Vagina (tissue), 2 donors: ENCODE data around the gene MMP26. TPM values are rescaled to one million over a fixed set of nuclear protein-coding genes. Genes with fewer than 3 reads are reported as not detected.

ENCODE experiments used
- DNase-seq, 2 donors: peaks; one replicate each; pipeline ENCODE4 v3.0.0-alpha.2; 2017; ENCODE audit errors: extremely low spot score in 2 of 2
- H3K27ac ChIP-seq: fragments of 200-600 bp; sonication (generic); one replicate; pipeline ENCODE4 v1.5.1; 2019
- H3K27me3 ChIP-seq: fragments of 200-600 bp; sonication (generic); one replicate; pipeline ENCODE4 v1.5.1; 2019
- H3K36me3 ChIP-seq, 2 donors: fragments of 200-600 bp; sonication (generic); one replicate each; pipeline ENCODE4 v1.5.1; 2017 to 2019
- H3K4me1 ChIP-seq: fragments of 200-600 bp; sonication (generic); one replicate; pipeline ENCODE4 v1.5.1; 2019
- H3K4me3 ChIP-seq, 2 donors: fragments of 200-600 bp; sonication (generic); 1 replicate in 1 of 2; 2 replicates in 1 of 2; pipeline ENCODE4 v1.5.1; 2016 to 2019
- H3K9me3 ChIP-seq: fragments of 200-600 bp; sonication (generic); one replicate; pipeline ENCODE4 v1.5.1; 2019
- CTCF ChIP-seq, 3 experiments: fragments of 450-650 bp in 2 of 3; fragments of 200-600 bp in 1 of 3; sonication (generic) in 1 of 3; IDR thresholded peaks; one replicate each; pipeline ENCODE4 v1.5.1; 2017 to 2019; ENCODE audit warnings: antibody characterized with exemption in 3 of 3, mild to moderate bottlenecking in 2 of 3, moderate library complexity in 2 of 3
- POLR2A ChIP-seq, 2 donors: fragments of 450-650 bp; IDR thresholded peaks; one replicate each; pipeline ENCODE4 v1.6.1; 2017; ENCODE audit warnings: antibody characterized with exemption in 2 of 2, mild to moderate bottlenecking in 2 of 2, moderate library complexity in 2 of 2
- POLR2AphosphoS5 ChIP-seq, 2 donors: sonication (generic); formaldehyde crosslinking; IDR thresholded peaks; one replicate each; pipeline ENCODE4 v1.9.0; 2017; ENCODE audit warnings: antibody characterized with exemption in 2 of 2, mild to moderate bottlenecking in 2 of 2, low read depth in 1 of 2; ENCODE audit not compliant: insufficient read depth in 1 of 2
- intact Hi-C: fragments of 100-400 bp; cut with DNase I; formaldehyde crosslinking; loops from one replicate; pipeline ENCODE4 v1.15.1; 2023
- total RNA-seq: library from RNA; depleted of rRNA; stranded (reverse); fragments of >200 nt; gene quantifications from one replicate; pipeline ENCODE4 v1.2.3, GENCODE V29; 2016

MMP26 gene
- total RNA-seq, 1 donor from 2014 or later: not detected

DNA sequence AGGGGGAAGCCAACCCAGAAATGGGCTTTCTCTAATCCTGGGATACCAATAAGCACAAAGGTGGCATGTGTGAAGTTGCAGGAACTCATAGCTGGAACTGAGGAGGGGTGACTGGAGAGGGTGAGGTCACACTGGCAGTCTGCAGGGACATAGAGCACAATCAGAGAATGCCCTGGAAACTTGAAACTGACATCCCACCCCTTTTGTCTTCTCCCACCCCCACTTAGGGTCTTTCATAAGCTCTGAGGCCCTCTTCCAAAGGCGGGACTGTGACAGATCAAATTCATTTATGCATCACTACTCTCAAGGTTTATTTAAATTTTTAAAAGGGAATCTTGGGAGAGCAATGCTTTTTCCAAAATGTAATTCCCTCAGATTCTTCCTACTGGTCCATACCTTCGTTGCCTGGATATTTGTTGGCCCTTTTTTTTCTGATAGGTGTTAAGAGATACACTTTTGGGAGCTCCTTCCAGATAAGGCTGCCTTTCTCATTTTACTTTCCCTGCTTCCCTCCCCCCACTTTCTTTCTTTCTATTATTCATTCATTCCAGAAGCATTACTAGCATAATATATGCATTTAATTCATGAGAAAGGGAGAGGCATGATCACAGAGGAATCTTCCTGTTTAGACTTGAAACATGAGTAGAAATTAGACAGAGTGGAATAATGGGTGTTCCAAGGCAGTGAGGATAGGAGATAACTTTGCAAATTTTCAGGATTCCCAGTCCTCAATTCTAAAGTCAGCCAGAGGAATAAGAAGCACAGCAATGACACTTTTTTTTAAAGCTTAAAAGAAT lies 21.8 kb upstream of the MMP26 start:
- no peak overlapping the region for H3K4me3 ChIP-seq
- TF ChIP-seq POLR2AphosphoS5 (IDR thresholded peaks at IDR 0.05; ENCODE audit: insufficient read depth in 1 of 2, low read depth in 1 of 2) (no peak), CTCF (IDR thresholded peaks at IDR 0.05) (no peak), POLR2A (IDR thresholded peaks at IDR 0.05) (no peak)
- intact Hi-C loops: no loop called here
- H3K9me3 ChIP-seq: no peaks in the 10 kb centered on the region
- no peak for DNase-seq
- no peaks in the 10 kb centered on the region for H3K4me1 ChIP-seq
- H3K36me3 ChIP-seq: no peaks in the 10 kb centered on the region
- no peaks in the 10 kb centered on the region for H3K27me3 ChIP-seq
- no peak overlapping the region for H3K27ac ChIP-seq

- TF ChIP-seq POLR2AphosphoS5 (IDR thresholded peaks at IDR 0.05; ENCODE audit: insufficient read depth in 1 of 2, low read depth in 1 of 2) (no peak), POLR2A (IDR thresholded peaks at IDR 0.05) (no peak), CTCF (IDR thresholded peaks at IDR 0.05) (no peak)
- no peak for DNase-seq
- no peak overlapping the region for H3K27ac ChIP-seq
- no peaks in the 10 kb centered on the region for H3K27me3 ChIP-seq
- intact Hi-C loops: no loop called here
- H3K4me3 ChIP-seq: no peak overlapping the region
- H3K4me1 ChIP-seq: no peaks in the 10 kb centered on the region
- no peaks in the 10 kb centered on the region for H3K36me3 ChIP-seq
- H3K9me3 ChIP-seq: no peaks in the 10 kb centered on the region
These were observed 19.8 kb upstream of the MMP26 start for GRCh38 chr11:4684631-4685285.

- H3K27me3 ChIP-seq: no peaks in the 10 kb centered on the region
- DNase-seq: no peak
- no peaks in the 10 kb centered on the region for H3K4me1 ChIP-seq
- no peak overlapping the region for H3K27ac ChIP-seq
- H3K4me3 ChIP-seq: no peak overlapping the region
- intact Hi-C loops: no loop called here
- H3K36me3 ChIP-seq: no peaks in the 10 kb centered on the region
- no peaks in the 10 kb centered on the region for H3K9me3 ChIP-seq
- TF ChIP-seq POLR2AphosphoS5 (IDR thresholded peaks at IDR 0.05; ENCODE audit: insufficient read depth in 1 of 2, low read depth in 1 of 2): no peak
- no peak for TF ChIP-seq POLR2A (IDR thresholded peaks at IDR 0.05)
- TF ChIP-seq CTCF (IDR thresholded peaks at IDR 0.05): no peak
These were observed 9.1 kb upstream of the MMP26 start for GRCh38 chr11:4695442-4695841.

DNA sequence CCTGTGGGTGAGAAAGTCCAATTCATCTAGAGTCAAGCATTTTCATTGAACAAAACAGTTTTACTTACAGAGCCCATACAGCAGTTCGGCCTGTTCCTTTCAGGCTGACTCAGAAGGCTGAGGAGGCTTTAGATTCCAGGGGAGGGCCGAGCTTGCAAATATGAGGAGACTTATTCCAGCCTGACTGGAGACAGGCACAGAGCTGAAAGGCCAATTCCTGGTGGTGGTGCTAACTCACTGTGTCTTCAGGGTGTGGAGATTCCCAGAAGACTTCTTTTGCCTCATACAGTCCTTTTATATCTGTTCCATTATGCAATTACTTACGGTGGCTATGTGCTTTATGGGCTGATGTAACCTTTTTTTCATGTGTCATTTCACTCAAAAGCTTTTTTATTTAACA lies 7.0 kb upstream of the MMP26 start, which contains the start of gene OR51E2:
OR51E2 (minus strand) TSS at position 269 of the 400 bp plus-strand sequence. CDS start 15,142 bp downstream, outside the sequence.
- no peaks in the 10 kb centered on the region for H3K9me3 ChIP-seq
- H3K4me1 ChIP-seq: no peaks in the 10 kb centered on the region
- TF ChIP-seq CTCF (IDR thresholded peaks at IDR 0.05): no peak
- TF ChIP-seq POLR2A (IDR thresholded peaks at IDR 0.05): no peak
- TF ChIP-seq POLR2AphosphoS5 (IDR thresholded peaks at IDR 0.05; ENCODE audit: insufficient read depth in 1 of 2, low read depth in 1 of 2): no peak
- H3K27me3 ChIP-seq: no peaks in the 10 kb centered on the region
- no peak within 1 kb of the TSS for H3K27ac ChIP-seq
- no peak within 1 kb of the TSS for H3K4me3 ChIP-seq
- no peaks in the 10 kb centered on the region for H3K36me3 ChIP-seq
- intact Hi-C loops: no loop called here
- DNase-seq: no peak
